ENCODE measurements around the gene ANKS1B.
"Not testable (repeated sequence)": the region's sequence is repeated elsewhere in the genome, so short reads cannot be mapped to it uniquely, and the experiment has no call there.

ANKS1B gene

DNA sequence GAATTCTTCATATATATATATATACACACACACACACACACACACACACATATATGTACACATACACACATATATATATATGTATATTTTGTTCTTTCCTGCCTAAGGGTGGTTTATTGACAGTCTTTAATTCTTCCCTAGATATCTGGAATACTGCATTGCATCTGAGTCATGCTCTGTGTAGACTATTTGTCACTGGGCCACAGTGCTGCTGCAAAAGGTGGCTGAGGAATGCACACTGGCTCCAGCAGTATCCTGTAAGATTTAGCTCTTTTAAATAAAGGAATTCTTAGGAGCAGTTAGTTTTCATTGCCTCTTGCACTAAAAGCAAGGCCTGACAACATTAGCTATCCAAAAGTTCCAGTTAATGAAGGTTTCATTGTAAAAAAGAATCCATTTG, 1138.8 kb downstream of the ANKS1B start:
- TF ChIP-seq, protein P1, sequence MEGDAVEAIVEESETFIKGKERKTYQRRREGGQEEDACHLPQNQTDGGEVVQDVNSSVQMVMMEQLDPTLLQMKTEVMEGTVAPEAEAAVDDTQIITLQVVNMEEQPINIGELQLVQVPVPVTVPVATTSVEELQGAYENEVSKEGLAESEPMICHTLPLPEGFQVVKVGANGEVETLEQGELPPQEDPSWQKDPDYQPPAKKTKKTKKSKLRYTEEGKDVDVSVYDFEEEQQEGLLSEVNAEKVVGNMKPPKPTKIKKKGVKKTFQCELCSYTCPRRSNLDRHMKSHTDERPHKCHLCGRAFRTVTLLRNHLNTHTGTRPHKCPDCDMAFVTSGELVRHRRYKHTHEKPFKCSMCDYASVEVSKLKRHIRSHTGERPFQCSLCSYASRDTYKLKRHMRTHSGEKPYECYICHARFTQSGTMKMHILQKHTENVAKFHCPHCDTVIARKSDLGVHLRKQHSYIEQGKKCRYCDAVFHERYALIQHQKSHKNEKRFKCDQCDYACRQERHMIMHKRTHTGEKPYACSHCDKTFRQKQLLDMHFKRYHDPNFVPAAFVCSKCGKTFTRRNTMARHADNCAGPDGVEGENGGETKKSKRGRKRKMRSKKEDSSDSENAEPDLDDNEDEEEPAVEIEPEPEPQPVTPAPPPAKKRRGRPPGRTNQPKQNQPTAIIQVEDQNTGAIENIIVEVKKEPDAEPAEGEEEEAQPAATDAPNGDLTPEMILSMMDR (IDR thresholded peaks at IDR 0.05; ENCODE audit: borderline replicate concordance, control extremely low read depth, extremely low read depth, insufficient read depth, missing control alignments) = no peak
- DNase-seq (ENCODE audit: low spot score) = no peak
- in situ Hi-C loops (cut with MboI; ENCODE audit: low sequenced_read_pairs, unreplicated experiment) = no loop called here

DNA sequence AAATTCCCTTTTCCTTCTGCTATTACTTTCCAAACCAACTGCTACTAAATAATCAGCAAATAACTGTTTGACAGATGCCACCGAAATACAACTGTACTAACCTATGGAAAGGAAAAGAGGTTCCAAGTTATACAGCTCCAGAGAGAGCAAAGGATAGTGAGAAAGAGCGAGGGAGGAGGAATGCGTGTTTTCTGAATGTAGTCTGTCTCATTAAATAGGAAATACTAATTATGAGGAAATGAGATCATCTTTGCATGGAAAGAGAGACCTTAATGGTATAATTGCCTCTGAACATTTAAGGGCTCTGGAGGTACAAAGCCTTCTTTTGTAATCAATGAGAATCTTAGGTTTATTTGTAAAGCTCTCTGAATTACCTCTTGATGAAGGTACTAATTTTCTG, 1144.4 kb downstream of the ANKS1B start:
- TF ChIP-seq, protein P1 (IDR thresholded peaks at IDR 0.05; ENCODE audit: borderline replicate concordance, control extremely low read depth, extremely low read depth, insufficient read depth, missing control alignments) = no peak
- in situ Hi-C loops (cut with MboI; ENCODE audit: low sequenced_read_pairs, unreplicated experiment) = no loop called here
- DNase-seq (ENCODE audit: low spot score) = no peak

DNA sequence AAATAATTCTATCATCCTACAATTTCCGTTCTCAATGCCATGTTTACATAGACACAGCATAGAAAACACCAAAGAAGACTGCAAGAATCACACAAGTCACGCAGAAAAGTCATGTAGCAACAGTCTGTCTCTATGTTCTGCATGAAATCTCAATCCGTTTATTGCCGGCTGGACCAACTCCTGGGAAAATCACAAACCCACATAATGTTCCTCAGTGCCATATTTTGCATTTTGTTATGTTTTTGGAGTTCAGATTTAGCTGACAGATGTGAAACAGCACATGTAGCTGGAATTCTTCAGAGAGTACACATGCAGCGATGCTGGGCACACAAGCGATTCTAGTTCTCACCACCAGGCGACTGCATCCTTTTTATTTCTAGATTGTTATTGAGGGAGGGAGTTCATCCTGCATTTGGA, 1146.5 kb downstream of the ANKS1B start:
- DNase-seq (ENCODE audit: low spot score) = no peak
- in situ Hi-C loops (cut with MboI; ENCODE audit: low sequenced_read_pairs, unreplicated experiment) = no loop called here
- TF ChIP-seq, protein P1 (IDR thresholded peaks at IDR 0.05; ENCODE audit: borderline replicate concordance, control extremely low read depth, extremely low read depth, insufficient read depth, missing control alignments) = no peak

GRCh38 chr12:98837134-98837752, 1147.5 kb downstream of the ANKS1B start:
- DNase-seq (ENCODE audit: low spot score); in situ Hi-C loops (cut with MboI; ENCODE audit: low sequenced_read_pairs, unreplicated experiment): not testable (repeated sequence)

- in situ Hi-C loops (cut with MboI; ENCODE audit: low sequenced_read_pairs, unreplicated experiment) = no loop called here
- DNase-seq (ENCODE audit: low spot score) = no peak
Measured at GRCh38 chr12:98830657-98831056, 1154.1 kb downstream of the ANKS1B start.

DNA sequence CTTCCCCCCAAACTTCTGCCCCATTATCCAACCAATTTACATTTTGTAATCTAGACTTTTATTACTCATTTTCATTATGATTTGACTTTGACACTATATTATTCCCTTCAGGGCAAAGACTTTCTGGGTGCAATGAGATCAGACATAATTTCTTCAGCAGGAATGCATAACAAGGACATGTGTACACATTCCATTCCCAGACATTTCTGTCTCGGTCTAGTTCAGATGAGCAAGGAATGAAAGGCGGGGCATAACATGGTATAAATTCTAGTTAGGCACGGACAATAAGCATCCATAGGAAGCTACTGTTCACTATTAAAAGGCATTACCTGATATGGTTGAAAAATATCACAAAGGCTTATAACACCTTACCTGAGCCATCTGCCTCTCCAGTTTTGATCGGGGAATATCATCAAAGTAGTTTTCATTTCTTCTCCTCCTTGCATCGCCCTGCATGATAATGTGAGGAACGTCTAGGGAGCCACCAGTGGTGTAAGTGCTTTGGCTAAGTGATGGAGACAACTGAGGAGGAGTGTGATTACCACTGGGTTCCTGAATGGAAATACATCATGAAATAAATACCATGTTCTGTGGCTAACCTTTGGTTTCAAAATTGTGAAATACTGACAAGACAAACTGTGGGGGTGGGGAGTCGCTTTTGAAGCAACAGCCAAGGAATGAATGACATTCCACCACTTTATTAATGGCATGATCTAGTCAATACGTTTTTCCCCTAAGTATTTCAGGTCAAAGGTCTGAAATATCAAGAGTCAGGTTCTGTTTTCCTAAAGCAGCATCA, 1155.7 kb downstream of the ANKS1B start:
- no peak for DNase-seq (ENCODE audit: low spot score)
- TF ChIP-seq, protein P1 (IDR thresholded peaks at IDR 0.05; ENCODE audit: borderline replicate concordance, control extremely low read depth, extremely low read depth, insufficient read depth, missing control alignments) = no peak
- in situ Hi-C loops (cut with MboI; ENCODE audit: low sequenced_read_pairs, unreplicated experiment) = no loop called here

More at GRCh38 chr12:98830657-98831056, 1154.1 kb downstream of the ANKS1B start:
- TF ChIP-seq, protein P1 (IDR thresholded peaks at IDR 0.05; ENCODE audit: borderline replicate concordance, control extremely low read depth, extremely low read depth, insufficient read depth, missing control alignments) = no peak

DNA sequence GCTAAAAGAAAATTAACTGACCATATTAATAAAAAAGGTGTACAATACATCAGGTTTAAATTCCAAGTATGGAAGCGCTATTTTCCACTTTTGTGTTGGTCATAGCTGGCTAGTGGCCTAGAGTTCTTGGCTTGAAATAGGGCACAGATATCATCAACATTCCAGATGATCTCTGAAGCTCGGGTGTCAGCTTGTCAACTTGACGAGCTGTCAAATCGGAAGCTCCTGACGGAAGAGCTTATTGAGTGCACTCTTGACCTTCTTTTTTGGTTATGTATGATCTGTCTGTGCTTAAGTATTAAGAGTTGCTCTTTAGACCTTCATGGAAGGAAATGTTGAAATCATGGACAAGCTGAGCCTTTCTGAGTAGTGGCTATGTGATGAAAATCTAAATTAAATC, 1161.7 kb downstream of the ANKS1B start:
- TF ChIP-seq, protein P1 (IDR thresholded peaks at IDR 0.05; ENCODE audit: borderline replicate concordance, control extremely low read depth, extremely low read depth, insufficient read depth, missing control alignments) = no peak
- DNase-seq (ENCODE audit: low spot score) = no peak
- in situ Hi-C loops (cut with MboI; ENCODE audit: low sequenced_read_pairs, unreplicated experiment) = no loop called here

Measured in GM13976 (cell line).